ENCODE results near the gene CCNI2. TPM values are rescaled to one million over a fixed set of nuclear protein-coding genes. Genes with fewer than 3 reads are reported as not detected.
A peak's percentile ranks its signal among the peaks of the same experiment; 100 is the strongest.

CCNI2 gene
- polyA plus RNA-seq (2013, experiment 1 of 4) = not detected
- polyA plus RNA-seq (2013, experiment 2 of 4) = not detected
- polyA plus RNA-seq (2013, experiment 3 of 4) = not detected
- polyA plus RNA-seq (2013, experiment 4 of 4) = not detected

- WGBS, 2 experiments = 2% methylated on average over 59 of the region's 59 CpGs
- H3K4me3 ChIP-seq (ENCODE audit: insufficient read depth, low read depth, low read length) = peak within 1 kb of the TSS; percentile 26
- peaks cover 74% of the 10 kb centered on the region for H3K27me3 ChIP-seq (ENCODE audit: control insufficient read depth, insufficient read depth, low read length, poor library complexity, severe bottlenecking)
These were observed at the start of gene CCNI2 for GRCh38 chr5:132746954-132747615. Gene CCNI2 (plus strand): TSS chr5:132747426. CDS start chr5:132747496, 70 bp downstream.

GRCh38 chr5:132704875-132705274 is 42.4 kb upstream of the CCNI2 start:
- WGBS, 2 experiments = no CpG with 5 or more reads among the region's 1 CpG
- H3K27me3 ChIP-seq (ENCODE audit: control insufficient read depth, insufficient read depth, low read length, poor library complexity, severe bottlenecking) = no peaks in the 10 kb centered on the region
- H3K4me1 ChIP-seq (ENCODE audit: control insufficient read depth, insufficient read depth, low read length) = no peaks in the 10 kb centered on the region
- H3K27ac ChIP-seq (ENCODE audit: insufficient read depth, low read depth, low read length, poor library complexity, severe bottlenecking) = no peak overlapping the region
- no peak overlapping the region for H3K4me3 ChIP-seq (ENCODE audit: insufficient read depth, low read depth, low read length)
- H3K9me3 ChIP-seq (ENCODE audit: control insufficient read depth, low read length) = no peaks in the 10 kb centered on the region
- peaks cover 15% of the 10 kb centered on the region for H3K36me3 ChIP-seq (ENCODE audit: control insufficient read depth, insufficient read depth, low read length)

More at GRCh38 chr5:132746954-132747615, at the start of gene CCNI2:
- no peak within 1 kb of the TSS for H3K27ac ChIP-seq (ENCODE audit: insufficient read depth, low read depth, low read length, poor library complexity, severe bottlenecking)
- H3K9me3 ChIP-seq (ENCODE audit: control insufficient read depth, low read length) = no peaks in the 10 kb centered on the region
- no peaks in the 10 kb centered on the region for H3K4me1 ChIP-seq (ENCODE audit: control insufficient read depth, insufficient read depth, low read length)
- H3K36me3 ChIP-seq (ENCODE audit: control insufficient read depth, insufficient read depth, low read length) = no peaks in the 10 kb centered on the region

- Histone ChIP-seq H3K9me3 (ENCODE audit: control insufficient read depth, low read length) (no peaks in the 10 kb centered on the region), H3K27ac (ENCODE audit: insufficient read depth, low read depth, low read length, poor library complexity, severe bottlenecking) (no peak overlapping the region), H3K27me3 (ENCODE audit: control insufficient read depth, insufficient read depth, low read length, poor library complexity, severe bottlenecking) (no peaks in the 10 kb centered on the region), H3K36me3 (ENCODE audit: control insufficient read depth, insufficient read depth, low read length) (no peaks in the 10 kb centered on the region), H3K4me3 (ENCODE audit: insufficient read depth, low read depth, low read length) (no peak overlapping the region), H3K4me1 (ENCODE audit: control insufficient read depth, insufficient read depth, low read length) (no peaks in the 10 kb centered on the region)
These were observed 38.6 kb upstream of the CCNI2 start for GRCh38 chr5:132708645-132709044.

- Histone ChIP-seq H3K9me3 (ENCODE audit: control insufficient read depth, low read length) (no peaks in the 10 kb centered on the region), H3K27ac (ENCODE audit: insufficient read depth, low read depth, low read length, poor library complexity, severe bottlenecking) (no peak overlapping the region), H3K36me3 (ENCODE audit: control insufficient read depth, insufficient read depth, low read length) (no peaks in the 10 kb centered on the region), H3K27me3 (ENCODE audit: control insufficient read depth, insufficient read depth, low read length, poor library complexity, severe bottlenecking) (no peaks in the 10 kb centered on the region), H3K4me3 (ENCODE audit: insufficient read depth, low read depth, low read length) (no peak overlapping the region), H3K4me1 (ENCODE audit: control insufficient read depth, insufficient read depth, low read length) (no peaks in the 10 kb centered on the region)
- WGBS, 2 experiments = 89 to 90% methylated on average over 9 to 11 of the region's 11 CpGs
These were observed 32.5 kb upstream of the CCNI2 start for GRCh38 chr5:132714456-132715307.

- Histone ChIP-seq H3K36me3 (ENCODE audit: control insufficient read depth, insufficient read depth, low read length) (no peaks in the 10 kb centered on the region), H3K4me3 (ENCODE audit: insufficient read depth, low read depth, low read length) (no peak overlapping the region), H3K27ac (ENCODE audit: insufficient read depth, low read depth, low read length, poor library complexity, severe bottlenecking) (no peak overlapping the region), H3K4me1 (ENCODE audit: control insufficient read depth, insufficient read depth, low read length) (no peaks in the 10 kb centered on the region), H3K27me3 (ENCODE audit: control insufficient read depth, insufficient read depth, low read length, poor library complexity, severe bottlenecking) (no peaks in the 10 kb centered on the region), H3K9me3 (ENCODE audit: control insufficient read depth, low read length) (no peaks in the 10 kb centered on the region)
- WGBS, 2 experiments = 85 to 91% methylated on average over 4 of the region's 5 CpGs
These were observed 28.5 kb upstream of the CCNI2 start for GRCh38 chr5:132718544-132719312.

GRCh38 chr5:132725745-132726144 is 21.5 kb upstream of the CCNI2 start:
- Histone ChIP-seq H3K36me3 (ENCODE audit: control insufficient read depth, insufficient read depth, low read length) (no peaks in the 10 kb centered on the region), H3K4me3 (ENCODE audit: insufficient read depth, low read depth, low read length) (no peak overlapping the region), H3K9me3 (ENCODE audit: control insufficient read depth, low read length) (no peaks in the 10 kb centered on the region), H3K4me1 (ENCODE audit: control insufficient read depth, insufficient read depth, low read length) (no peaks in the 10 kb centered on the region), H3K27ac (ENCODE audit: insufficient read depth, low read depth, low read length, poor library complexity, severe bottlenecking) (no peak overlapping the region), H3K27me3 (ENCODE audit: control insufficient read depth, insufficient read depth, low read length, poor library complexity, severe bottlenecking) (no peaks in the 10 kb centered on the region)
- 100% methylated on average over 1 of the region's 2 CpGs; no CpG with 5 or more reads in 1 of the 2 experiments for WGBS, 2 experiments

GRCh38 chr5:132729896-132730295 is 17.3 kb upstream of the CCNI2 start:
- no peak overlapping the region for H3K4me3 ChIP-seq (ENCODE audit: insufficient read depth, low read depth, low read length)
- H3K4me1 ChIP-seq (ENCODE audit: control insufficient read depth, insufficient read depth, low read length) = no peaks in the 10 kb centered on the region
- H3K27me3 ChIP-seq (ENCODE audit: control insufficient read depth, insufficient read depth, low read length, poor library complexity, severe bottlenecking) = no peaks in the 10 kb centered on the region
- H3K9me3 ChIP-seq (ENCODE audit: control insufficient read depth, low read length) = no peaks in the 10 kb centered on the region
- no peak overlapping the region for H3K27ac ChIP-seq (ENCODE audit: insufficient read depth, low read depth, low read length, poor library complexity, severe bottlenecking)
- 88 to 96% methylated on average over 8 to 9 of the region's 10 CpGs for WGBS, 2 experiments
- H3K36me3 ChIP-seq (ENCODE audit: control insufficient read depth, insufficient read depth, low read length) = no peaks in the 10 kb centered on the region

- H3K27ac ChIP-seq (ENCODE audit: insufficient read depth, low read depth, low read length, poor library complexity, severe bottlenecking) = no peak overlapping the region
- no peak overlapping the region for H3K4me3 ChIP-seq (ENCODE audit: insufficient read depth, low read depth, low read length)
- no peaks in the 10 kb centered on the region for H3K27me3 ChIP-seq (ENCODE audit: control insufficient read depth, insufficient read depth, low read length, poor library complexity, severe bottlenecking)
- no peaks in the 10 kb centered on the region for H3K36me3 ChIP-seq (ENCODE audit: control insufficient read depth, insufficient read depth, low read length)
- H3K4me1 ChIP-seq (ENCODE audit: control insufficient read depth, insufficient read depth, low read length) = no peaks in the 10 kb centered on the region
- 92 to 96% methylated on average over 2 of the region's 2 CpGs for WGBS, 2 experiments
- H3K9me3 ChIP-seq (ENCODE audit: control insufficient read depth, low read length) = no peaks in the 10 kb centered on the region
These were observed 13.6 kb upstream of the CCNI2 start for GRCh38 chr5:132733499-132734148.

- Histone ChIP-seq H3K9me3 (ENCODE audit: control insufficient read depth, low read length) (no peaks in the 10 kb centered on the region), H3K27me3 (ENCODE audit: control insufficient read depth, insufficient read depth, low read length, poor library complexity, severe bottlenecking) (no peaks in the 10 kb centered on the region), H3K4me3 (ENCODE audit: insufficient read depth, low read depth, low read length) (no peak overlapping the region), H3K36me3 (ENCODE audit: control insufficient read depth, insufficient read depth, low read length) (no peaks in the 10 kb centered on the region), H3K27ac (ENCODE audit: insufficient read depth, low read depth, low read length, poor library complexity, severe bottlenecking) (no peak overlapping the region), H3K4me1 (ENCODE audit: control insufficient read depth, insufficient read depth, low read length) (no peaks in the 10 kb centered on the region)
- 93 to 96% methylated on average over 1 of the region's 2 CpGs for WGBS, 2 experiments
These were observed 12.5 kb upstream of the CCNI2 start for GRCh38 chr5:132734687-132735086.

All from ectodermal cell (in vitro differentiated cells).